H9 (cell line): ENCODE results near the gene PDGFB. TPM values are rescaled to one million over a fixed set of nuclear protein-coding genes. Genes with fewer than 3 reads are reported as not detected.
A peak's percentile ranks its signal among the peaks of the same experiment; 100 is the strongest.

Experiments
- DNase-seq: peaks from one replicate; pipeline ENCODE4 v3.0.0-alpha.2; 2017
- H2AFZ ChIP-seq: one replicate; pipeline ENCODE4 v1.6.1; 2013; ENCODE audit warnings: mild to moderate bottlenecking, low read length, control low read depth, moderate library complexity
- H2AK5ac ChIP-seq: 2 replicates; pipeline ENCODE4 v1.6.1; 2013; ENCODE audit warnings: low read length, control low read depth, mixed read lengths; ENCODE audit not compliant: insufficient read length
- H2BK120ac ChIP-seq: one replicate; pipeline ENCODE4 v1.6.1; 2013; ENCODE audit warnings: low read depth, mild to moderate bottlenecking, low read length, control low read depth, inconsistent platforms; ENCODE audit not compliant: poor library complexity, severe bottlenecking
- H2BK12ac ChIP-seq: 2 replicates; pipeline ENCODE4 v1.6.1; 2013; ENCODE audit warnings: low read length, control low read depth, mixed read lengths, low read depth; ENCODE audit not compliant: insufficient read length
- H2BK15ac ChIP-seq: 2 replicates; pipeline ENCODE4 v1.6.1; 2013; ENCODE audit warnings: low read depth, low read length, control low read depth
- H2BK20ac ChIP-seq: one replicate; pipeline ENCODE4 v1.6.1; 2013; ENCODE audit warnings: low read depth, mild to moderate bottlenecking, low read length, control low read depth, inconsistent platforms; ENCODE audit not compliant: poor library complexity, severe bottlenecking
- H2BK5ac ChIP-seq: 2 replicates; pipeline ENCODE4 v1.6.1; 2013; ENCODE audit warnings: low read length, control low read depth, mixed read lengths; ENCODE audit not compliant: insufficient read length
- H3K14ac ChIP-seq: 2 replicates; pipeline ENCODE4 v1.6.1; 2013; ENCODE audit warnings: low read length, control low read depth; ENCODE audit not compliant: insufficient read depth
- H3K18ac ChIP-seq: 2 replicates; pipeline ENCODE4 v1.6.1; 2013; ENCODE audit warnings: low read depth, mild to moderate bottlenecking, mixed read lengths, low read length, control low read depth; ENCODE audit not compliant: insufficient read length
- H3K23ac ChIP-seq: 2 replicates; pipeline ENCODE4 v1.6.1; 2013; ENCODE audit warnings: low read length, control low read depth, mixed read lengths, low read depth; ENCODE audit not compliant: insufficient read length
- H3K23me2 ChIP-seq: 2 replicates; pipeline ENCODE4 v1.6.1; 2013; ENCODE audit warnings: low read depth, mild to moderate bottlenecking, mixed read lengths, low read length, control low read depth; ENCODE audit not compliant: insufficient read length, poor library complexity, severe bottlenecking
- H3K27ac ChIP-seq: 2 replicates; pipeline ENCODE4 v1.5.1; 2013; ENCODE audit warnings: low read length, control low read depth, mixed read lengths, low read depth; ENCODE audit not compliant: insufficient read length
- H3K27me3 ChIP-seq: 2 replicates; pipeline ENCODE4 v1.6.1; 2013; ENCODE audit warnings: low read length, control low read depth, inconsistent platforms; ENCODE audit not compliant: insufficient read depth
- H3K4ac ChIP-seq: 2 replicates; pipeline ENCODE4 v1.6.1; 2013; ENCODE audit warnings: low read depth, mild to moderate bottlenecking, control low read depth, inconsistent platforms, low read length, moderate library complexity
- H3K4me1 ChIP-seq: 2 replicates; pipeline ENCODE4 v1.6.1; 2013; ENCODE audit warnings: low read length, control low read depth, inconsistent platforms; ENCODE audit not compliant: insufficient read depth
- H3K4me2 ChIP-seq: 2 replicates; pipeline ENCODE4 v1.6.1; 2013; ENCODE audit warnings: low read length, control low read depth, mixed read lengths; ENCODE audit not compliant: insufficient read length, insufficient read depth
- H3K56ac ChIP-seq: 2 replicates; pipeline ENCODE4 v1.6.1; 2013; ENCODE audit warnings: low read depth, mild to moderate bottlenecking, mixed read lengths, low read length, control low read depth; ENCODE audit not compliant: insufficient read length
- H3K79me1 ChIP-seq: 2 replicates; pipeline ENCODE4 v1.6.1; 2013; ENCODE audit warnings: low read depth, mild to moderate bottlenecking, moderate library complexity, low read length, control low read depth, inconsistent platforms; ENCODE audit not compliant: insufficient read depth, poor library complexity, severe bottlenecking
- H3K79me2 ChIP-seq: 2 replicates; pipeline ENCODE4 v1.6.1; 2013; ENCODE audit warnings: low read length, control low read depth, inconsistent platforms; ENCODE audit not compliant: insufficient read depth
- H3K9ac ChIP-seq: 2 replicates; pipeline ENCODE4 v1.6.1; 2013; ENCODE audit warnings: low read length, control low read depth, mixed read lengths; ENCODE audit not compliant: insufficient read length; ENCODE audit errors: extremely low read depth
- H3K9me3 ChIP-seq: one replicate; pipeline ENCODE4 v1.6.1; 2013; ENCODE audit warnings: low read depth, low read length, inconsistent platforms; ENCODE audit not compliant: control insufficient read depth
- H3T11ph ChIP-seq: one replicate; pipeline ENCODE4 v1.6.1; 2013; ENCODE audit warnings: mild to moderate bottlenecking, low read length, control low read depth, inconsistent platforms
- H4K20me1 ChIP-seq: one replicate; pipeline ENCODE4 v1.6.1; 2013; ENCODE audit not compliant: control insufficient read depth, insufficient read length, insufficient read depth
- H4K5ac ChIP-seq: 2 replicates; pipeline ENCODE4 v1.6.1; 2013; ENCODE audit warnings: low read depth, mild to moderate bottlenecking, mixed read lengths, low read length, control low read depth; ENCODE audit not compliant: insufficient read length
- H4K8ac ChIP-seq: replicated peaks from 2 replicates; pipeline ENCODE4 v1.6.1; 2013; ENCODE audit warnings: low read length, control low read depth, mixed read lengths, low read depth; ENCODE audit not compliant: insufficient read length
- H4K91ac ChIP-seq: 2 replicates; pipeline ENCODE4 v1.6.1; 2013; ENCODE audit warnings: low read depth, mild to moderate bottlenecking, moderate library complexity, mixed read lengths, low read length, control low read depth; ENCODE audit not compliant: insufficient read length
- H3K27ac Mint-ChIP-seq, 3 experiments: 2 replicates in 2 of 3; 3 replicates in 1 of 3; pipeline ENCODE4 v1.8.0; 2020 to 2021; ENCODE audit warnings: mixed read lengths in 3 of 3, mild to moderate bottlenecking in 1 of 3, moderate library complexity in 1 of 3
- H3K27me3 Mint-ChIP-seq: 2 replicates; pipeline ENCODE4 v1.8.0; 2021; ENCODE audit warnings: low read depth, mild to moderate bottlenecking, moderate library complexity, mixed read lengths
- H3K36me3 Mint-ChIP-seq, 3 experiments: 2 replicates in 2 of 3; 3 replicates in 1 of 3; pipeline ENCODE4 v1.8.0; 2020 to 2021; ENCODE audit warnings: low read depth in 3 of 3, mixed read lengths in 3 of 3; ENCODE audit not compliant: insufficient read depth in 1 of 3
- H3K4me1 Mint-ChIP-seq, 2 experiments: 2 replicates each; pipeline ENCODE4 v1.8.0; 2020; ENCODE audit warnings: mixed read lengths in 2 of 2
- H3K4me3 Mint-ChIP-seq, 2 experiments: 2 replicates in 1 of 2; 3 replicates in 1 of 2; pipeline ENCODE4 v1.8.0; 2020 to 2021; ENCODE audit warnings: mild to moderate bottlenecking in 2 of 2, mixed read lengths in 2 of 2, moderate library complexity in 1 of 2
- H3K9me3 Mint-ChIP-seq, 2 experiments: 2 replicates in 1 of 2; 3 replicates in 1 of 2; pipeline ENCODE4 v1.8.0; 2020; ENCODE audit warnings: mild to moderate bottlenecking in 2 of 2, mixed read lengths in 2 of 2, moderate library complexity in 1 of 2
- CTCF ChIP-seq: fragments of 200-600 bp; sonication (generic); conservative IDR thresholded peaks from 3 replicates; pipeline ENCODE4 v1.8.0; 2021; ENCODE audit warnings: antibody characterized with exemption, mild to moderate bottlenecking
- WGBS: extraction: QIAGEN DNeasy Blood & Tissue Kit; methylation state at CpG from one replicate; pipeline ENCODE4 v1.1.7; 2013; ENCODE audit warnings: missing lambda C conversion rate, low lambda C conversion rate, mixed read lengths; ENCODE audit not compliant: insufficient read length; ENCODE audit errors: extremely low coverage; 5-methylcytosine and 5-hydroxymethylcytosine counted together
- total RNA-seq: library from RNA; stranded (reverse); gene quantifications from 2 replicates; pipeline ENCODE4 v1.2.1, GENCODE V29; 2021

PDGFB gene
- total RNA-seq, 1 experiment from 2014 or later = 6.1 TPM

DNA sequence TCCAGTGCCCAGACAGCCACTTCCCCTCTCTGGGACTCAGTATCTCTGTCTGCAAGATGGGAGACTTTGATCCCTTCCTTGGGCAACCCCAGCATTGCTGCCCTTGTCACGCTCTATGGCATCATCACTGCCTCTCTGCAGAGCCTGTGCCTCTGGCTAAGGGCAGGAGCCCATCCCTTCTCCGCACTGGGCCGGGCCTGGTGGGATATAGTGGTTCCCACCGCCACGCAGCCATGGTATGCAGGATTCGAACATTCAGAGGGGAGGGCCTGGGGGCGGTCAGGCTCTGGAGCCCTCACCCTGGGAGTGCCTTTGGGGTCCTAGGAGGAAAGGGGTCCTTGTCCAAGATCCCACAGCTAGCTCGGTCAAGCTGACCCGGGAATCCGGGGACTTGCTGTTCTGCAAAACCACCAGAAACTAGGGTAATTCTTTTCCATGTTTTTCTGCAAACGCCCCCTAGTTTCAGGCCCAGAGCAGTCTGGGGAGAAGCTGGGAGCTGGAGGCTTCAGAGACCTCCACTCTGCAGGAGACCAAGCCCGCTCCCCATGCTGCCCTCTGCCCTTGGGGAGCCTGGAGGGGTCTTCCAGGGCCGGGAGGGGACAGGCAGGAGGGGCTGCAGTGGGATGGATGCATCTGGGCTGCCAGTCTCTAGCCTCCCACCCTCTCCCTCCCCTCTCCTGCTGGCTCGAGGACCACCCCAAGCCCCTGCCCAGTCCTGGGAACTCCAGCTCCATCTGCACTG is 67.9 kb downstream of the PDGFB start:
- Mint-ChIP-seq H3K27ac (peak overlapping the region; percentile 95 to 98 (median 95)), H3K4me3 (no peak overlapping the region), H3K27me3 (no peaks in the 10 kb centered on the region; the same call in 1 of the 2 replicates), H3K9me3 (peaks cover 0 to 1% of the 10 kb centered on the region in 2 experiments; a peak in 2 of 5 replicates), H3K36me3 (peaks cover 0 to 1% (median 0%) of the 10 kb centered on the region in 3 experiments; a peak in 1 of 7 replicates), H3K4me1 (peaks cover 65 to 86% of the 10 kb centered on the region in 2 experiments)
- Histone ChIP-seq H2AFZ (no peak overlapping the region), H3K56ac (no peak overlapping the region), H3K4me1 (peaks cover 12% of the 10 kb centered on the region; the same call in 1 of the 2 replicates), H3K79me2 (no peaks in the 10 kb centered on the region), H3K14ac (peak overlapping the region; percentile 86), H2BK12ac (peak overlapping the region; percentile 96), H2BK20ac (no peak overlapping the region), H3K4ac (peak overlapping the region; percentile 11), H3K9me3 (no peaks in the 10 kb centered on the region), H2BK5ac (peak overlapping the region; percentile 27), H4K91ac (peak overlapping the region; percentile 100), H3K9ac (no peak overlapping the region), H3K27me3 (no peaks in the 10 kb centered on the region), H4K20me1 (peaks cover 5% of the 10 kb centered on the region), H3K18ac (peak overlapping the region; percentile 78), H3K79me1 (no peaks in the 10 kb centered on the region), H4K5ac (peak overlapping the region; percentile 1), H2AK5ac (peak overlapping the region; percentile 55), H3K23me2 (no peaks in the 10 kb centered on the region), H2BK120ac (peak overlapping the region; percentile 76), H3K27ac (no peak overlapping the region), H2BK15ac (no peak overlapping the region), H3K4me2 (no peak overlapping the region), H4K8ac (peak overlapping the region; percentile 11), H3T11ph (no peak overlapping the region), H3K23ac (no peak overlapping the region)
- DNase-seq = peak; percentile 51
- 0 out of 3 replicates have a peak, but pooled peaks have one; percentile 11 for TF ChIP-seq CTCF
- WGBS = no CpG with 5 or more reads among the region's 14 CpGs
